ENCODE data around the gene DGCR6L.
A peak's percentile ranks its signal among the peaks of the same experiment; 100 is the strongest.
"Not testable (repeated sequence)": the region's sequence is repeated elsewhere in the genome, so short reads cannot be mapped to it uniquely, and the experiment has no call there.

Gene DGCR6L

GRCh38 chr22:20316217-20316843 lies 3.5 kb downstream of the DGCR6L start:
- ATAC-seq = no peak
- TF ChIP-seq CREB5 (CRISPR knock-in tag; IDR thresholded peaks at IDR 0.05; ENCODE audit: low read depth) (no peak), OSR1 (CRISPR knock-in tag; IDR thresholded peaks at IDR 0.05) (no peak), TCF4 (CRISPR knock-in tag; IDR thresholded peaks at IDR 0.05; ENCODE audit: borderline replicate concordance) (no peak), CSRNP3 (CRISPR knock-in tag; IDR thresholded peaks at IDR 0.05) (no peak), SNAI2 (CRISPR knock-in tag; IDR thresholded peaks at IDR 0.05) (no peak), ZNF8 (CRISPR knock-in tag; IDR thresholded peaks at IDR 0.05) (no peak)

- no peak for ATAC-seq
These were observed 4.3 kb downstream of the DGCR6L start for GRCh38 chr22:20315337-20316216.

GRCh38 chr22:20314741-20315336 lies 5.0 kb downstream of the DGCR6L start:
- ATAC-seq = not testable (repeated sequence)

More at GRCh38 chr22:20315337-20316216, 4.3 kb downstream of the DGCR6L start:
- TF ChIP-seq ZC3H10 (CRISPR knock-in tag; IDR thresholded peaks at IDR 0.05) = no peak
- no peak for TF ChIP-seq ISL1 (CRISPR knock-in tag; IDR thresholded peaks at IDR 0.05)
- no peak for TF ChIP-seq OSR1 (CRISPR knock-in tag; IDR thresholded peaks at IDR 0.05)
- TF ChIP-seq CREB5 (CRISPR knock-in tag; IDR thresholded peaks at IDR 0.05; ENCODE audit: low read depth) = no peak
- TF ChIP-seq ZFP30 (CRISPR knock-in tag; IDR thresholded peaks at IDR 0.05) = no peak
- no peak for TF ChIP-seq ZNF70 (CRISPR knock-in tag; IDR thresholded peaks at IDR 0.05)
- no peak for TF ChIP-seq PATZ1 (CRISPR knock-in tag; IDR thresholded peaks at IDR 0.05; ENCODE audit: borderline replicate concordance)
- TF ChIP-seq GLIS3 (CRISPR knock-in tag; IDR thresholded peaks at IDR 0.05) = no peak
- TF ChIP-seq RARB (CRISPR knock-in tag; IDR thresholded peaks at IDR 0.05) = no peak
- no peak for TF ChIP-seq SNAI2 (CRISPR knock-in tag; IDR thresholded peaks at IDR 0.05)
- TF ChIP-seq BACH2 (CRISPR knock-in tag; IDR thresholded peaks at IDR 0.05; ENCODE audit: borderline replicate concordance) = no peak

- not testable (repeated sequence) for ATAC-seq
These were observed 5.7 kb downstream of the DGCR6L start for GRCh38 chr22:20314206-20314605.

- ATAC-seq = peak; percentile 66
These were observed 6.4 kb downstream of the DGCR6L start for GRCh38 chr22:20313306-20314077.

All from SK-N-SH treated with all-trans-retinoic acid at 6 μM for 48 hours (cell line).